Erythroblast (primary cell): ENCODE data around the gene GLB1L.

ENCODE experiments used
- DNase-seq, 2 experiments: peaks; one replicate each; lab custom pipeline; 2025; lab: John Stamatoyannopoulos, UW
- GATA1 ChIP-seq: IDR thresholded peaks from 2 replicates; pipeline ENCODE4 v1.6.1; 2011; ENCODE audit warnings: low read depth, mild to moderate bottlenecking, control low read depth, low read length, moderate library complexity
- POLR2A ChIP-seq: IDR thresholded peaks from 2 replicates; pipeline ENCODE4 v1.6.1; 2011; ENCODE audit warnings: mild to moderate bottlenecking, low read length

Gene GLB1L

DNA sequence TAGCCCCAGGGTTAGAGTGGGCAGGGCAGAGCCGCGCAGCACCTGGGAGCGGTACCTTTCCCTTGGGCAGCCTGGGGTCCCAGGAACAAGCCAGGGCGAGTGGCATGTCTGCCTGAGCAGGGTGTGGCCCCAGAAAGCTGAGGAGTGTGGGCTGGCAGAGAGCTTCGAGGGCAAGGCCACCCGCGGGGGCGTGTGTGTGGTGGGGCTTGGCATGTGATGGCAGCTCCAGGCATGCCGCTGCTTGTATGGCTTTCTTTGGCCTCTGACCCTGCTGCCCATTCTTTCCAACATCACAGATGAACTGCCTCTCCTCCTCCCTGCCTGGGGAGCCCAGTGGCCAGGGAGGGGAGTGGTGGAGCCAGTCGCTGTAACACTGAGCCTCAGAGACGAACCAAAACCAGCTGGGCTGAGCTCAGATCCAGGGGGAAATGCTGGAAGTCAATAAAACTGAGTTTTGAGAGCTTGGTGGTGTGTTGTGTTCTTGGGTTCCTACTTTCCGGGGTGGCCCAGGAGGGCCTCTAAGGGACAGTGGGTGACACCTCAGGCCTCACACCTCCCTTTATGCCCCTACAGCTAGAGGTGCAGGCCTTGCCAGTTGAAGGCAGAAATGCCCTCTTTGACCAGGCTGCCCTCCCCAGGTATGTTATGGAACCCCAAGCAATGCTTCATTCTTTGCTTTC lies 41.3 kb upstream of the GLB1L start:
- DNase-seq, result no peak

DNA sequence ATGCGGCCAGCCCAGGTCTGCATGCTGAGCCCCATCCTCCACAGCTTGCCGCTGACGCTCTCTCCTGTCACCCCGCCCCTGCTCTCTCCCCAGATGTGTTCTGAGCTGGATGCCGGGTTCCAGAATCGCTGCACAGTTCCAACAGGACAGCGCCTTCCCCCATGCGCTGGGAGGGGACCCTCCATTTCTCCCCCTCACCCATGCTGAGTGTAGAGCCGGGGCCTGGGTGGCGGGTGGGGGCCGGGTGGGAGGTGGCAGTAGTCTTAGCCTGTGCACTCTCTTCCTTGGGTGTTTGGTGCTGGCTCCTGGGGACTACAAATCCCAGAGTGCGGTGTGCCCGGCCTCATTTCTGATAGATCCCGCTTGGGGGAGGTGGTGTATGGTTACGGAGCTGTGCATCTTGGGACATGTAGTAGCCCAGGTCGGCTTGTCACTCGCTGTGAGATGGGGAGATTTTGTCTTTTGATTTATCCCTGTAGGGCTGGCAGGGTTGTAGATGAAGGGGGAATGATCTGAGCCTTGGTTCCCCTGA lies 40.7 kb upstream of the GLB1L start:
- TF ChIP-seq GATA1, result no peak
- TF ChIP-seq POLR2A, result no peak
- DNase-seq, result no peak

More for the DNA sequence above, 41.3 kb upstream of the GLB1L start:
- no peak for TF ChIP-seq GATA1
- TF ChIP-seq POLR2A, result no peak

DNA sequence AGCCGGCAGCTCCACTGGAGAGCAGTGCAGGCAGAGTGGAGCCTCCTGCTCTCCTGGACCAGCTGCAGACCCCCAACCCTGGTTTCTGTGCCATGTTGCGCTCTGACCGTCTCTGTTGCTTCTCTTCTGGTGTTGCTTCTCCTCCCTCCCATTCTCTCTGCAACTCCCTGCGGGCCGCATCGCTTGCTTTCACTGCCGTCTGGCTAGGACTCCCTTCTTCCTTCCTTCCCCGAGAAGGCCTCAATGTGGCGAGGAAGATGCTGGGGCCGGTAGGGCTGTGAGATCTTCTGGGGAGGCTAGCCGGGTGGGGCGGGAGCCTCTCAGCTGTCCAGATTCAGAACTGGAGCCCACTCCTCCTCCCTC lies 40.1 kb upstream of the GLB1L start:
- no peak for DNase-seq
- TF ChIP-seq POLR2A (no peak), GATA1 (no peak)

DNA sequence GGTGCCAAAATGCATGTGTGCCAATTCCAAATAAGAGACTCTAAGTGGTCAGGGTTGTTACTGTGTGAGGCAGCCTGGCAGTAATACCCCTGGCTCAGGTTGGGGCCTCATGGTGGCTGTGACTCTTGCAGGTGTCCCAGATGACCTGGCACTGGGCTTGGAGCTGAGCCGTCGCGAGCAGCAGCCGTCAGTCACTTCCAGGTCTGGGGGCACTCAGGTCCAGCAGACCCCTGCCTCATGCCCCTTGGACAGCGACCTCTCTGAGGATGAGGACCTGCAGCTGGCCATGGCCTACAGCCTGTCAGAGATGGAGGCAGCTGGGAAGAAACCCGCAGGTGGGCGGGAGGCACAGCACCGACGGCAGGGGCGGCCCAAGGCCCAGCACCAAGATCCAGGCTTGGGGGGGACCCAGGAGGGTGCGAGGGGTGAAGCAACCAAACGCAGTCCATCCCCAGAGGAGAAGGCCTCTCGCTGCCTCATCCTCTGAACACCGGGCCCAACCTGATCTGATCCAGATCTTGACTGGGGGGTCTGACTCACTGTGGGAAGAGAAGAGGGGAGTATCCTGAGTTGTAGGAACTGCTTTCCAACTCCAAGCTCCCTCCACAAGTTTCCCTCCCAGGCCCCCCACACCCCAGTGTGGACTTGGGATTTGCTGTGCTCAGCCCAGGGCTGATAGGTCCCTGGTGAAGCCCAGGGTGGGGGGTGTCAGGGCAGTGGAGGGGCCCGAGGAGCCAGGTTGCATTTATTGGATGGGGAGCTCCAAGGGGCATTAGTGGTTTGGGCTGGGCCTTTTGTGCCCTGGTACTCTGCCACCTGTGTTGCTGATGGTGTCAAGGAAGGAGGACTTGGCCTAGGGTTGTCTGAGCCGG lies 39.5 kb upstream of the GLB1L start:
- no peak for DNase-seq

DNA sequence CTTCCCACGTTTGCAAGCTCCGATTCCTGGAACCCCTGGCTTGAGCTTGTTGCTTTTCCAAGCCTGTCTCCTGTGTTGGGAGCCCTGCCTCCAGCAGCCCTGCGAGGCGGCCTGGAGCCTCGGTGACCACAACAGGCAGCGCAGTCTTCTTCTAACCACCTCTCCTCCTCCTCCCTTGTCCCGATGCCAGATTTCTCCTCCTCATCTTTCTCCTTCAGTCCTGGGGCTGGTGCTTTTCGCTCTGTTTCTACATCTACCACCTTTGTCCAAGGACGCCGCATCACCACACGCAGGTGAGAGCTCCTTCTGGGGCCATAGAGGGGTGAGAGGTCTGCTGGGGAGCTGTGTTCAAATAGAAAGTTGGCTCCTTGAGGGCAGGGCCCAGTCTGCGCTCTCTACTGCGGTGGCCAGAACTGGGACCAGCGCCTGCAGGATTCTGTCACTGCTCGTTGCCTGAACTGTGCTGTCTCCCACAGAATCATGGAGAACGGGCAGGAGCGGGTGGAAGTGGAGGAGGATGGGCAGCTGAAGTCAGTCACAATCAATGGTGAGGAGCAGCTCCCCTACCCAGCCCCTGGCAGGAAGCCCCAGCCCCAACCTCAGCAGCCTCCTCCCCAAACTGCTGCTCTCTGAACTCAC lies 37.8 kb upstream of the GLB1L start:
- no peak for DNase-seq
- no peak for TF ChIP-seq POLR2A
- TF ChIP-seq GATA1, result no peak

More for the DNA sequence above, 39.5 kb upstream of the GLB1L start:
- no peak for TF ChIP-seq POLR2A
- TF ChIP-seq GATA1, result no peak

DNA sequence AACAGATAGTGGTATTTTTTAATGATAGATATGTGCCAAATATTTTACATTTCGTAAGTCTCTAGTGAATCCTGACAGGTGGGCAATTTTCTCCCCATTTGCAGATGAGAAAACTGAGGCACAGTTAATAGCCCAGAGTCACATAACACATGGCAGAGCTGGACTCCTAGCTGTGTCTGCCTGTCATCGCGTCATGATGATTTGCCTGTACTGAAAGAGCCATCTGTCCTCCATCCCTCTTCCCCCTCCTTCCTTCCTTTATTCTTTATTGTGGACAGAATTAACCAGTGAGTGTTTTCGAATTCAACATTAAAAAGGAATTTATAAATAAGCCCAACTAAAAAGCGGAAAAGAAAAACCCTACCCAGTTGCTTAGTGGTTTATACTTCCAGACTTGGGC lies 37.1 kb upstream of the GLB1L start:
- TF ChIP-seq POLR2A, result no peak
- TF ChIP-seq GATA1, result no peak
- DNase-seq, result no peak

DNA sequence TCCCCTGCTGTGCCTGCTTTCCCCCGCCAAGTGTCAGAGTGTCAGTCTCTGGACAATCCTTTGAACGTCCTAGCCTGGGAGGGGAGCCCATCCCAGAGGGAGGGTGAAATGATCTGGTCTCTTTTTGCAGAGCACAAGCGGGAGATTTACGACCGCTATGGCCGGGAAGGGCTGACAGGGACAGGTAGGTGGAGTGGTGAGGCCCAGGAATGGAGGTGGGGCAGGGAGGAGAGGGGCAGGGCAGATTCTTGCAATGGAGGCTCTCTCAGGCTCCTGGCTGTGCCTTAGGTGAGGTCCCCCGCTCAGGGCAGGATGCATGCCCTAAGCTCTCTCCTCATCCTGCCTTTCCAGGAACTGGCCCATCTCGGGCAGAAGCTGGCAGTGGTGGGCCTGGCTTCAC lies 36.3 kb upstream of the GLB1L start:
- no peak for DNase-seq
- TF ChIP-seq GATA1 (no peak), POLR2A (no peak)

DNA sequence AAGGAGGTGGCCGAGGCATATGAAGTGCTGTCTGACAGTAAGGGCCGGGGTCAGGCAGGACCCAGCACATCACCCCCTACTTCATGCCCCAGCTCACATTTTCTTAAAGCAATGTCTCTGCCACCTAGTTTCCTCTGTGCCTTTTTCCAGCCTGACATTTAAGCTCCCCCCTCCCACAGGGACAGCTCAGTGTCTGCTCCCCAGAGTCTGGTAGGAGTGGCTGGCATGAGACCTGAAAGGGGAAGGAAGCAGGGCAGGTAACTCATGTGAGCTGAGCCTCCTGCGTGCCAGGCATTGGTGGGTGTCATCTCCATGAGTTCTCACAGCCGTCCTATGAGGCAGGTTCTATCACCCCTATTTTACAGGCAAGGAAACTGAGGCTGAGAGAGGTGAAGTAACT lies 35.4 kb upstream of the GLB1L start:
- DNase-seq, result no peak
- no peak for TF ChIP-seq POLR2A
- no peak for TF ChIP-seq GATA1

DNA sequence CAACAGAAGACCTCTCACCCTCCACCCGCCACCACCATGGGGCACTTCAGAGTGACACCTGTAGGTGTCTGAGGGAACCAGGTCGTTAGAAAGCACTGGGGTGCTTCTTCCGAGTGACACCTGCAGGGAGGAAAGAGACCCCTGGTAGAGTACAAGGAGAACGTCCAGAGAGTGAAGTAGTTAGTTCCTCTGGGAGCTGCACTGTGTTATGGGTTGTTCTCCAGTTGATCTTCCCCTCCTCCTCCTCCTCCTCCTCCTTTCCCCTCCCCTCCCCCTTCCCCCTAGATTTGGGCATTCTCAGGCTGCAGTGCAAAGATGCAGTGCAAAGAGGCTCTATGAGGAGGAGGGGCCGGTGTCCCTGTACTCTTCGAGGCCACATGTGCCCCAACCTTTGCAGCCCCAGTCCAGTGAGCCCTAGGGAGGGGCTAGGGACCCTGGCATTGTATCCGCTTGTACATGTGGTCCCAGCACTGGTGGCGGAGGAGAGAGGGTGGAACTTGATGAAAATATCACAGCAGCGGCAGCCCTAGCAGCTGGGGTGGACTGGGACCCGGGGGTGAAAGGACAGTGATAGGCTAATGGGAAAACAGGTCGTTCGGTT lies 34.8 kb upstream of the GLB1L start:
- no peak for DNase-seq
- peak; percentile 50 for TF ChIP-seq POLR2A
- TF ChIP-seq GATA1, result no peak

DNA sequence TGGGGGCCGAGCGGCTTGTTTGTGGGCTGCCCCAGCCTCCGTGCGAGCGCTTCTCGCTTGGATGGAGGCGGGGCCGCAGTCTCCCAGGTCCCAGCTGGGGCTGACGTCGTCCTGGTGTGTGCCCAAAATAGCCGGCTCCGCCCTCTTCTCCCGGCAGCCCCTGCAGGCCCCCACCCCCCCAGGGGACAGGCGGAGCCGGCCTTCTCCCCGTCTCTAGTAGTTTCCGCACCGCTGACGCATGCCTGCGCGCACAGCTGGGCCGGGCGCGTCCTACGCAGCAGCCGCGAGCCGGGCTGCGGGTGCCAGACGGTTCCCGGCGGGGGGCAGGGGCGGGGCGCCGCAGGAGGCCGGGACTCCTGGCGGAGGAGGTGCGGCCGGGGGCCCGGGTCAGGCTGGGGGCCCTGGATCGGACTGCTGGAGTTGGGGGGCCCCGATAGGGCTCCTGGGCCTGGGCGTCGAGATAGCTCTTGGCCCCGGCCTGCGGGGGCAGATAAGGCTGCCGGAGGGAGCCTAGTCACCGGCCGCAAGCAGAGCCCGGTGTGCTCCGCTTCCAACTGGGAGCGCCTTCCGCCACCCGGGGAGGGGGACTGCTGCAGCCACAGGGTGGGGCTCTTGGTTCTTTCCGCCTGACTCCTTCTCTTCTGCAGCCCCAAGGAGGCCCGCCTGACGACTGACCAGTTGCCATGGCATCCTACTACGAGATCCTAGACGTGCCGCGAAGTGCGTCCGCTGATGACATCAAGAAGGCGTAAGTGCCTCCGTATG lies 34.1 kb upstream of the GLB1L start, which contains the start of gene DNAJB2:
Gene DNAJB2 (plus strand): TSS at position 216 of the 765 bp plus-strand sequence. CDS start 468 bp downstream, at position 684.
- DNase-seq, result peak; percentile 100
- TF ChIP-seq GATA1 (peak; percentile 98), POLR2A (peak; percentile 77)

DNA sequence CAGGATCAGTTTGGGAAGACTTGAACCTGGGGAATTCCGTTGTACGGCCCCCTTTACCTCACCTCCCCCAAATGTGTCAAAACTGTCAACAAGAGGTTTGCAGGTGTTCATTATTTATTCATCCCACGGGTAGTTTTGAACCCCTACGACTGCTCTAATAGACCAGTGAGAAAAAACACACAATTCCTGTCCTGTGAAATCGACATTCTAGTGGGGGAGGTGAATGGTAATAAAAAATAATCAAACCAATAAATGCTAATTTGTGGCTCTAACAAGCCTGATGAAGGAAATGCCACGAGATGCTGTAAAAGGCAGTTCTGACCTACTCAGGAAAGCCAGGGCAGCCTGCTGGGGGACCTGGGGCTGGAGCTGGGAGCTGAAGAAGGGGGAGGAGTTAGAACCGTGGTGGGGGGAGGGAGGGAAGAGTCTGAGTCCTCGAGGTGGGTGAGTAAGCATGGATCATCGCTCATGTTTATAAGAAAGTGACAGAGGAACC lies 33.5 kb upstream of the GLB1L start:
- no peak for DNase-seq
- no peak for TF ChIP-seq GATA1
- TF ChIP-seq POLR2A, result no peak
